Cardiac fibroblast (primary cell): ENCODE measurements around the gene ATP7B.

Experiments used
- DNase-seq, 2 donors: peaks; one replicate each; pipeline versions ENCODE4 v3.0.0 to v3.0.0-alpha.2; 2010; ENCODE audit warnings: low read depth in 2 of 2
- H3K4me3 ChIP-seq, 2 donors: replicated peaks in 1 of 2; 1 replicate in 1 of 2; 2 replicates in 1 of 2; pipeline ENCODE4 v1.5.1; 2011; ENCODE audit warnings: low read depth in 2 of 2, low read length in 2 of 2, mild to moderate bottlenecking in 2 of 2, moderate library complexity in 1 of 2
- CTCF ChIP-seq: IDR thresholded peaks from one replicate; pipeline ENCODE4 v1.5.1; 2011; ENCODE audit warnings: low read depth, mild to moderate bottlenecking, low read length, inconsistent platforms

ATP7B gene

DNA sequence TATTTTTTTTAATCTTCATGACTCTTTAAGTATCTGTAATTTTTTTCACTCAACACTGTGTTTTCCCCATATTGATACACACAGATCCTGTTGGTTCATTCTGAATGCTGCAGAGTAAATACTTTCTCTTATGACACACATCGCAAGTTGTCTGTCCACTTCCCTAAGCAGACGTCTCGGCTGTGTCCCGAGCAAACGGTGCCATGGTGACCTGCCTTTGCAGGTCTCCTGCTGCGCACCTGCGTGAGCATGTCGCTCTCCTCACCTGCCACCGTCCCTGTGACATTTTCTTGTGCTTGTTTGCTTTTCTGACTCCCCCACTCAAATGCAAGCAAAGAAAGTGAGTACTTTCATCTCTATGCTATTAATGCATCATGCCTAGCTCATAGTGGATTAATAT, 91.7 kb downstream of the ATP7B start:
- H3K4me3 ChIP-seq = no peak overlapping the region
- no peak for DNase-seq
- no peak for TF ChIP-seq CTCF

GRCh38 chr13:51916962-51917361, 94.3 kb downstream of the ATP7B start:
- no peak overlapping the region for H3K4me3 ChIP-seq
- TF ChIP-seq CTCF = no peak
- DNase-seq = no peak

DNA sequence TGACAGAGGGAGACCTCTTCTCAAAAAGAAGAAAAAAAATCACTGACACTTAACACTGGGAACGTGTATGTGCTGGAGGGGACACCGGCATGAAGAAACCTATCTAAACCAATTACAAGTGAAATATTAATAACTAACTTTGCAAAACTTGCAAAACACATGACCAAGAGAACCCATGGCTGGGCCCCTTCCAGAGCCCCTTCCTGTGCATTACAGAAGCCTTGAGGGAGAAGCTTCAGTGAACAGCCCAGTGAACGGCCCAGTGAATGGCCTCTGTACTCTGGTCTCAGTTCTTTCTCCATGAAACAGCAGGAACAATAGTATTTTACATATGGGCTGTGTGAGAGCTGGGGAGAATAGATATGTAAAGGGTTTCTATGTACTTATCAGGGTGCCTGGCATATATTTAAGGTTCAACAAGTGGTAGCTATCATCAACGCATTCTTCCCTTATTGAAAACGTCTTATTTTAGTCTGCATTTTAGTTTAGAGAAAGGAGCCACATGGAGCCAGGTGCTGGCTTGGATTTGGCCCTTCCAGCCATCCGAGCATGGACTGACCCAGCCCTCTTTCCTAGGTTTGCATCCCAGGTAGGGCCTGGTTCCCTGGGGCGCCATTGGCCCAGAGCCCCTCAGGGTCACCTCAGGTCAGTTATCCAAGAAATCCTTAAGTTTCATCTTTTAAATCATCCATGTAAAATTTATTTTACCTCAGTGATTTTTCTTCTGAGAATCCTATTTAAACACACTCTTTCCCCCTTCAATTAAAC, 95.0 kb downstream of the ATP7B start:
- TF ChIP-seq CTCF = no peak
- no peak overlapping the region for H3K4me3 ChIP-seq
- DNase-seq = no peak

DNA sequence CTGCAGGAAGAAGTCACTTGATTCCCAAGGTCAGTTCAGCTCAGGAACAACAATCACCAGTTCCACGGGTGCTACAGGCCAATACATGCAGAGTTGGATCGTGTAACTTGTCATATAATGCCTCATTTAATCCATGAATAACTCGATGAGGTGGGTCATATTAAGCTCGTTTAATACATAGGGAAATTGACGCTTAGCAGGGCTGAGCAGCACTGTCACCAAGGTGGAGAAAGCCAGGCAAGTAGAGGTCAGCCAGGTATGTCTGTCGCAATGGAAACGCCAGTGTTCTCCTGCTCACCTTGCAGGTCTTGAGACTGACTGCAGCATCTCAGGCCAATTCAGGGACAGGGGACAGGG, 97.1 kb downstream of the ATP7B start:
- no peak overlapping the region for H3K4me3 ChIP-seq
- DNase-seq = no peak
- no peak for TF ChIP-seq CTCF

- no peak overlapping the region for H3K4me3 ChIP-seq
- TF ChIP-seq CTCF = peak; percentile 2
- DNase-seq = no peak
Observed at GRCh38 chr13:51913421-51914136, 97.7 kb downstream of the ATP7B start.

- DNase-seq = no peak
- no peak for TF ChIP-seq CTCF
- no peak overlapping the region for H3K4me3 ChIP-seq
Observed at GRCh38 chr13:51912511-51913225, 98.6 kb downstream of the ATP7B start.
